CD14-positive monocyte (primary cell): ENCODE measurements around the gene SMYD3. TPM values are rescaled to one million over a fixed set of nuclear protein-coding genes. Genes with fewer than 3 reads are reported as not detected.

Experiments
- DNase-seq, 3 donors: peaks; one replicate each; pipeline ENCODE4 v3.0.0-alpha.2; 2011 to 2022
- H2AFZ ChIP-seq: 2 replicates; pipeline ENCODE4 v1.6.0; 2012; ENCODE audit warnings: mild to moderate bottlenecking, low read depth, low read length, inconsistent platforms; ENCODE audit not compliant: insufficient read depth, poor library complexity, severe bottlenecking
- H3K27ac ChIP-seq, 2 donors: 1 replicate in 1 of 2; 2 replicates in 1 of 2; pipeline ENCODE4 v1.5.1; 2012 to 2013; ENCODE audit warnings: low read length in 2 of 2, control low read depth in 1 of 2, inconsistent platforms in 1 of 2, low read depth in 1 of 2, mild to moderate bottlenecking in 1 of 2
- H3K27me3 ChIP-seq, 2 donors: one replicate each; pipeline versions ENCODE4 v1.6.0 to v1.6.1; 2011 to 2013; ENCODE audit warnings: low read length in 2 of 2; ENCODE audit not compliant: control insufficient read depth in 2 of 2, insufficient read depth in 2 of 2
- H3K36me3 ChIP-seq, 2 donors: replicated peaks in 1 of 2; 1 replicate in 1 of 2; 2 replicates in 1 of 2; pipeline versions ENCODE4 v1.5.1 to v1.6.1; 2012 to 2013; ENCODE audit warnings: low read length in 2 of 2, control low read depth in 1 of 2, inconsistent platforms in 1 of 2, mild to moderate bottlenecking in 1 of 2; ENCODE audit not compliant: insufficient read depth in 2 of 2, control insufficient read depth in 1 of 2
- H3K4me1 ChIP-seq, 2 donors: 1 replicate in 1 of 2; 2 replicates in 1 of 2; pipeline versions ENCODE4 v1.5.1 to v1.6.1; 2012 to 2013; ENCODE audit warnings: low read length in 2 of 2, control low read depth in 1 of 2, inconsistent platforms in 1 of 2, mild to moderate bottlenecking in 1 of 2, moderate library complexity in 1 of 2; ENCODE audit not compliant: insufficient read depth in 2 of 2, control insufficient read depth in 1 of 2
- H3K4me2 ChIP-seq: replicated peaks from 2 replicates; pipeline ENCODE3; 2012; ENCODE audit warnings: low read length, moderate library complexity, mild to moderate bottlenecking; ENCODE audit not compliant: poor library complexity, severe bottlenecking; ENCODE audit errors: extremely low read depth
- H3K4me3 ChIP-seq, 3 experiments: fragments of 200-600 bp in 1 of 3; sonication (generic) in 1 of 3; replicated peaks in 1 of 3; 1 replicate in 2 of 3; 2 replicates in 1 of 3; pipeline ENCODE4 v1.5.1; 2011 to 2013; ENCODE audit warnings: low read length in 3 of 3, mild to moderate bottlenecking in 3 of 3, control low read depth in 2 of 3, low read depth in 2 of 3, inconsistent platforms in 1 of 3, moderate library complexity in 1 of 3
- H3K79me2 ChIP-seq: 2 replicates; pipeline ENCODE4 v1.6.0; 2012; ENCODE audit warnings: mild to moderate bottlenecking, control low read depth, inconsistent platforms, low read length, moderate library complexity; ENCODE audit not compliant: insufficient read depth
- H3K9ac ChIP-seq: 2 replicates; pipeline ENCODE4 v1.6.0; 2017; ENCODE audit warnings: low read length, mild to moderate bottlenecking; ENCODE audit not compliant: insufficient read depth, poor library complexity, severe bottlenecking
- H3K9me3 ChIP-seq, 2 donors: replicated peaks in 1 of 2; 1 replicate in 1 of 2; 2 replicates in 1 of 2; pipeline versions ENCODE4 v1.5.1 to v1.6.1; 2012 to 2013; ENCODE audit warnings: low read length in 2 of 2, control low read depth in 1 of 2; ENCODE audit not compliant: control insufficient read depth in 1 of 2, insufficient read depth in 1 of 2
- H4K20me1 ChIP-seq: 2 replicates; pipeline ENCODE4 v1.6.0; 2012; ENCODE audit warnings: mild to moderate bottlenecking, low read length, control low read depth, moderate library complexity; ENCODE audit not compliant: insufficient read depth
- H3K27ac Mint-ChIP-seq, 7 donors: one replicate each; pipeline ENCODE4 v1.8.0; 2020; ENCODE audit warnings: mild to moderate bottlenecking in 7 of 7, mixed read lengths in 7 of 7, moderate library complexity in 6 of 7, inconsistent platforms in 2 of 7
- H3K27me3 Mint-ChIP-seq, 3 donors: one replicate each; pipeline ENCODE4 v1.8.0; 2021 to 2022; ENCODE audit warnings: low read depth in 3 of 3, mild to moderate bottlenecking in 3 of 3, mixed read lengths in 3 of 3, moderate library complexity in 3 of 3, inconsistent platforms in 1 of 3
- H3K36me3 Mint-ChIP-seq, 2 donors: one replicate each; pipeline ENCODE4 v1.8.0; 2020; ENCODE audit warnings: mixed read lengths in 2 of 2, inconsistent platforms in 1 of 2, mild to moderate bottlenecking in 1 of 2
- H3K4me1 Mint-ChIP-seq: one replicate; pipeline ENCODE4 v1.8.0; 2020; ENCODE audit warnings: mild to moderate bottlenecking, mixed read lengths
- H3K4me3 Mint-ChIP-seq, 2 donors: one replicate each; pipeline ENCODE4 v1.8.0; 2020; ENCODE audit warnings: mild to moderate bottlenecking in 2 of 2, mixed read lengths in 2 of 2, moderate library complexity in 1 of 2
- H3K9me3 Mint-ChIP-seq, 7 donors: one replicate each; pipeline ENCODE4 v1.8.0; 2020 to 2022; ENCODE audit warnings: mixed read lengths in 7 of 7, mild to moderate bottlenecking in 6 of 7, moderate library complexity in 6 of 7, inconsistent platforms in 2 of 7
- CTCF ChIP-seq: fragments of 200-600 bp; IDR thresholded peaks from one replicate; pipeline ENCODE4 v1.8.0; 2022; ENCODE audit warnings: antibody characterized with exemption, mild to moderate bottlenecking
- WGBS: methylation state at CpG from one replicate; pipeline ENCODE4 v1.1.5; 2013; ENCODE audit warnings: missing lambda C conversion rate; ENCODE audit not compliant: insufficient coverage; 5-methylcytosine and 5-hydroxymethylcytosine counted together
- intact Hi-C, 2 donors: fragments of 100-400 bp; cut with micrococcal nuclease; formaldehyde crosslinking; loops; one replicate each; pipeline versions ENCODE4 v1.15.0 to v1.15.1; 2023
- polyA plus RNA-seq, 3 donors: library from polyadenylated mRNA; depleted of rRNA in 1 of 3; unstranded in 2 of 3; stranded (reverse) in 1 of 3; fragments of 300-500 nt in 2 of 3; fragments of >200 nt in 1 of 3; fragmentation: Illumina TruSeq in 2 of 3; gene quantifications; 1 replicate in 2 of 3; 2 replicates in 1 of 3; pipeline ENCODE4 v1.2.3, GENCODE V29; 2012 to 2021

The SMYD3 gene
- polyA plus RNA-seq, 3 donors = 2.7 to 8.4 (median 4.0) TPM

GRCh38 chr1:246199086-246199645 lies 307.9 kb downstream of the SMYD3 start:
- no CpG with 5 or more reads among the region's 4 CpGs for WGBS
- Mint-ChIP-seq H3K27me3 (peaks cover 0 to 2% (median 0%) of the 10 kb centered on the region in 3 donors), H3K9me3 (no peaks in the 10 kb centered on the region), H3K27ac (peak overlapping the region in 1 of 7 donors; percentile 29), H3K4me3 (no peak overlapping the region), H3K36me3 (peaks cover 0 to 9% of the 10 kb centered on the region in 2 donors), H3K4me1 (no peaks in the 10 kb centered on the region)
- Histone ChIP-seq H2AFZ (no peak overlapping the region), H3K27ac (no peak overlapping the region), H3K4me3 (no peak overlapping the region), H3K4me2 (no peak overlapping the region), H3K79me2 (no peaks in the 10 kb centered on the region), H4K20me1 (no peaks in the 10 kb centered on the region), H3K4me1 (no peaks in the 10 kb centered on the region), H3K36me3 (no peaks in the 10 kb centered on the region), H3K9ac (no peak overlapping the region), H3K9me3 (no peaks in the 10 kb centered on the region), H3K27me3 (no peaks in the 10 kb centered on the region)
- no peak for DNase-seq
- intact Hi-C loops = no loop called here
- TF ChIP-seq CTCF = no peak

DNA sequence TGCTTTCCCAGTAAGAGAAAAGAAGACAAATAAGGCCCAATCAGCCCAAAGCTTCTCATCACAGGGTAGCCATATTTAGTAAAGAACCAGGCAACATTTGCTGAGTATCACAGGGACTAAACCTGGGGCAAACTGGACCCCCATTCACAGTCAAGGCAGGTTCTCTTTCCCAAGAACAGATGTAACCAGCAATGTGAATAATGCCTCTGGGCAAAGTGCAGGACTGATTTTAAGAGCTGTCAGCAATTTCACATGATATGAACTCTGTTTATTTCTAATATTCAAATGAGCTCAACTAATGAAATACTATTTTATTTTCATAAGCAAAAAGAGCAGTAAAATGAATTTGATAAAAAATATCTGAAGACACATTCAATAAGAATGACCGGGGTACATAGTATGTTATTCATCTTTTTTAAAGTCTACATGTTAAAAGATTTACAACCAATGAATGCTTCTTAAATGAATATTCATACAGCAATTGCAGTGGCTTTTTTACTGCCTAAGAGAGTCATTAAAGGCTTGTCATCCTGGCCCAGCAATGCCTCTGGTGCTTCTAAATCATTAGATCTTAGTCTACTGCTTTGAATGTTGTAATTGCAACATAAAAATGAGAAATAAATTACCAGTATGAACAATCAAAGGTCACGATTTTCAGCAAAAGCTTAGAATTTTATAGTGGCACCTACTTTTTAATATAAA lies 308.8 kb downstream of the SMYD3 start:
- no peak overlapping the region for H3K27ac Mint-ChIP-seq
- H3K79me2 ChIP-seq = no peaks in the 10 kb centered on the region
- no peak for DNase-seq
- no peak for TF ChIP-seq CTCF
- H3K27ac ChIP-seq = no peak overlapping the region
- H3K4me1 Mint-ChIP-seq = no peaks in the 10 kb centered on the region
- H3K4me2 ChIP-seq = no peak overlapping the region
- no peaks in the 10 kb centered on the region for H4K20me1 ChIP-seq
- no CpG with 5 or more reads among the region's 2 CpGs for WGBS
- no peaks in the 10 kb centered on the region for H3K27me3 ChIP-seq
- peaks cover 0 to 2% (median 0%) of the 10 kb centered on the region in 7 donors for H3K9me3 Mint-ChIP-seq
- H3K27me3 Mint-ChIP-seq = peaks cover 0 to 1% (median 0%) of the 10 kb centered on the region in 3 donors
- intact Hi-C loops = no loop called here
- H3K9me3 ChIP-seq = no peaks in the 10 kb centered on the region
- peaks cover 2 to 3% of the 10 kb centered on the region in 2 donors for H3K36me3 Mint-ChIP-seq
- no peak overlapping the region for H3K4me3 Mint-ChIP-seq
- no peaks in the 10 kb centered on the region for H3K36me3 ChIP-seq
- H3K4me3 ChIP-seq = no peak overlapping the region
- no peaks in the 10 kb centered on the region for H3K4me1 ChIP-seq
- no peak overlapping the region for H2AFZ ChIP-seq
- H3K9ac ChIP-seq = no peak overlapping the region
